Stomach (tissue), 4 donors: ENCODE results near the gene RP9.

ENCODE experiments used
- POLR2A ChIP-seq, 4 donors: fragments of 450-650 bp; IDR thresholded peaks; one replicate each; pipeline ENCODE4 v1.6.1; 2016; ENCODE audit warnings: antibody characterized with exemption in 4 of 4, control low read depth in 2 of 4, mild to moderate bottlenecking in 1 of 4, moderate library complexity in 1 of 4
- POLR2AphosphoS5 ChIP-seq, 3 donors: sonication (generic); formaldehyde crosslinking; IDR thresholded peaks; one replicate each; pipeline ENCODE4 v1.6.1; 2016; ENCODE audit warnings: antibody characterized with exemption in 3 of 3
- TF ChIP-seq, protein P1 (sequence below), 7 experiments: fragments of 450-650 bp in 4 of 7; fragments of 200-600 bp in 3 of 7; sonication (generic) in 3 of 7; IDR thresholded peaks; one replicate each; pipeline ENCODE4 v1.5.1; 2016 to 2019; ENCODE audit warnings: antibody characterized with exemption in 7 of 7, control low read depth in 2 of 7, mild to moderate bottlenecking in 1 of 7

- no peak for TF ChIP-seq POLR2A (IDR thresholded peaks at IDR 0.05)
- TF ChIP-seq, protein P1, sequence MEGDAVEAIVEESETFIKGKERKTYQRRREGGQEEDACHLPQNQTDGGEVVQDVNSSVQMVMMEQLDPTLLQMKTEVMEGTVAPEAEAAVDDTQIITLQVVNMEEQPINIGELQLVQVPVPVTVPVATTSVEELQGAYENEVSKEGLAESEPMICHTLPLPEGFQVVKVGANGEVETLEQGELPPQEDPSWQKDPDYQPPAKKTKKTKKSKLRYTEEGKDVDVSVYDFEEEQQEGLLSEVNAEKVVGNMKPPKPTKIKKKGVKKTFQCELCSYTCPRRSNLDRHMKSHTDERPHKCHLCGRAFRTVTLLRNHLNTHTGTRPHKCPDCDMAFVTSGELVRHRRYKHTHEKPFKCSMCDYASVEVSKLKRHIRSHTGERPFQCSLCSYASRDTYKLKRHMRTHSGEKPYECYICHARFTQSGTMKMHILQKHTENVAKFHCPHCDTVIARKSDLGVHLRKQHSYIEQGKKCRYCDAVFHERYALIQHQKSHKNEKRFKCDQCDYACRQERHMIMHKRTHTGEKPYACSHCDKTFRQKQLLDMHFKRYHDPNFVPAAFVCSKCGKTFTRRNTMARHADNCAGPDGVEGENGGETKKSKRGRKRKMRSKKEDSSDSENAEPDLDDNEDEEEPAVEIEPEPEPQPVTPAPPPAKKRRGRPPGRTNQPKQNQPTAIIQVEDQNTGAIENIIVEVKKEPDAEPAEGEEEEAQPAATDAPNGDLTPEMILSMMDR (IDR thresholded peaks at IDR 0.05): no peak
- TF ChIP-seq POLR2AphosphoS5 (IDR thresholded peaks at IDR 0.05): no peak
Measured at GRCh38 chr7:33054261-33054964, 54.8 kb downstream of the RP9 start.
